Gastroesophageal sphincter (tissue), 4 donors: ENCODE data around the gene HERC5. TPM values are rescaled to one million over a fixed set of nuclear protein-coding genes. Genes with fewer than 3 reads are reported as not detected.

Experiments
- ATAC-seq: fragments of 150-250 bp; one replicate; pipeline ENCODE4 v1.9.1; 2016; ENCODE audit warnings: mild to moderate bottlenecking, moderate library complexity
- H3K27ac ChIP-seq, 4 donors: fragments of 200-600 bp; sonication (generic) in 3 of 4; 1 replicate in 3 of 4; 2 replicates in 1 of 4; pipeline ENCODE4 v1.5.1; 2016 to 2019
- H3K27me3 ChIP-seq: fragments of 200-600 bp; sonication (generic); one replicate; pipeline ENCODE4 v1.5.1; 2019
- H3K36me3 ChIP-seq, 2 donors: fragments of 200-600 bp; sonication (generic); one replicate each; pipeline ENCODE4 v1.5.1; 2019; ENCODE audit warnings: control low read depth in 1 of 2
- H3K4me1 ChIP-seq, 3 donors: fragments of 200-600 bp; sonication (generic); 1 replicate in 2 of 3; 2 replicates in 1 of 3; pipeline ENCODE4 v1.5.1; 2016 to 2019; ENCODE audit warnings: control low read depth in 2 of 3
- H3K4me3 ChIP-seq, 2 donors: fragments of 200-600 bp; sonication (generic); one replicate each; pipeline ENCODE4 v1.5.1; 2019; ENCODE audit warnings: mild to moderate bottlenecking in 1 of 2, moderate library complexity in 1 of 2
- H3K9me3 ChIP-seq, 3 donors: fragments of 200-600 bp; sonication (generic); one replicate each; pipeline ENCODE4 v1.5.1; 2017 to 2019; ENCODE audit warnings: control low read depth in 2 of 3
- EP300 ChIP-seq: sonication (generic); formaldehyde crosslinking; IDR thresholded peaks from one replicate; pipeline ENCODE4 v1.6.1; 2017; ENCODE audit warnings: antibody characterized with exemption, mild to moderate bottlenecking
- POLR2A ChIP-seq, 2 donors: fragments of 450-650 bp; IDR thresholded peaks; one replicate each; pipeline ENCODE4 v1.6.1; 2017; ENCODE audit warnings: antibody characterized with exemption in 2 of 2, mild to moderate bottlenecking in 2 of 2, moderate library complexity in 1 of 2
- POLR2AphosphoS5 ChIP-seq: sonication (generic); formaldehyde crosslinking; IDR thresholded peaks from one replicate; pipeline ENCODE4 v1.6.1; 2017; ENCODE audit warnings: antibody characterized with exemption
- WGBS, 2 donors: methylation state at CpG; one replicate each; pipeline ENCODE4 v1.1.5; 2018; ENCODE audit warnings: low coverage in 1 of 2; 5-methylcytosine and 5-hydroxymethylcytosine counted together
- total RNA-seq, 4 donors: library from RNA; depleted of rRNA; stranded (reverse); fragments of >200 nt; gene quantifications; one replicate each; pipeline ENCODE4 v1.1.0, GENCODE V29; 2016
- TF ChIP-seq, protein P1 (sequence below), 4 experiments: fragments of 200-600 bp in 2 of 4; fragments of 450-650 bp in 2 of 4; sonication (generic) in 1 of 4; IDR thresholded peaks; one replicate each; pipeline ENCODE4 v1.5.1; 2017 to 2019; ENCODE audit warnings: antibody characterized with exemption in 4 of 4, mild to moderate bottlenecking in 2 of 4, moderate library complexity in 2 of 4

The HERC5 gene
- total RNA-seq, 4 donors from 2014 or later = 2.2 to 5.9 (median 3.9) TPM

DNA sequence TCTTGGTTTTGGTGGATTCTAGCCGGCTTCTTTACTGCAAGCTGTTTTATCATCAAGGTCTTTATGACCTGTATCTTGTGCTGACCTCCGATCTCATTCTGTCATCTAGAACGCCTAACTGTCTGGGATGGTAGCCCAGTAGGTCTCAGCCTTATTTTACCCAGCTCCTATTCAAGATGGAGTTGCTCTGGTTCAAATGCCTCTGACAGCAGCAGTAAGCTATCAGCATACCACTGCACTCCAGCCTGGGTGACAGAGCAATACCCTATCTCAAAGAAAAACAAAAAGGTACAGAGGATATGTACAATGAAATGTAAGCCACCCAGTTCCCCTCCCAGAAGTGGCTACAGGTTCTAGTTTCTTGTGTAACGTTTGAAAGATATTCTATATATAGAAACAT lies 42.2 kb upstream of the HERC5 start:
- 75 to 82% methylated on average over 2 of the region's 4 CpGs for WGBS, 2 donors
- Histone ChIP-seq H3K36me3 (peaks cover 0 to 61% of the 10 kb centered on the region in 2 donors), H3K9me3 (no peaks in the 10 kb centered on the region), H3K27me3 (no peaks in the 10 kb centered on the region), H3K4me1 (no peaks in the 10 kb centered on the region), H3K4me3 (no peak overlapping the region), H3K27ac (no peak overlapping the region)
- TF ChIP-seq EP300 (no peak), POLR2A (IDR thresholded peaks at IDR 0.05) (no peak), POLR2AphosphoS5 (no peak)
- TF ChIP-seq, protein P1, sequence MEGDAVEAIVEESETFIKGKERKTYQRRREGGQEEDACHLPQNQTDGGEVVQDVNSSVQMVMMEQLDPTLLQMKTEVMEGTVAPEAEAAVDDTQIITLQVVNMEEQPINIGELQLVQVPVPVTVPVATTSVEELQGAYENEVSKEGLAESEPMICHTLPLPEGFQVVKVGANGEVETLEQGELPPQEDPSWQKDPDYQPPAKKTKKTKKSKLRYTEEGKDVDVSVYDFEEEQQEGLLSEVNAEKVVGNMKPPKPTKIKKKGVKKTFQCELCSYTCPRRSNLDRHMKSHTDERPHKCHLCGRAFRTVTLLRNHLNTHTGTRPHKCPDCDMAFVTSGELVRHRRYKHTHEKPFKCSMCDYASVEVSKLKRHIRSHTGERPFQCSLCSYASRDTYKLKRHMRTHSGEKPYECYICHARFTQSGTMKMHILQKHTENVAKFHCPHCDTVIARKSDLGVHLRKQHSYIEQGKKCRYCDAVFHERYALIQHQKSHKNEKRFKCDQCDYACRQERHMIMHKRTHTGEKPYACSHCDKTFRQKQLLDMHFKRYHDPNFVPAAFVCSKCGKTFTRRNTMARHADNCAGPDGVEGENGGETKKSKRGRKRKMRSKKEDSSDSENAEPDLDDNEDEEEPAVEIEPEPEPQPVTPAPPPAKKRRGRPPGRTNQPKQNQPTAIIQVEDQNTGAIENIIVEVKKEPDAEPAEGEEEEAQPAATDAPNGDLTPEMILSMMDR (IDR thresholded peaks at IDR 0.05) = no peak
- no peak for ATAC-seq

DNA sequence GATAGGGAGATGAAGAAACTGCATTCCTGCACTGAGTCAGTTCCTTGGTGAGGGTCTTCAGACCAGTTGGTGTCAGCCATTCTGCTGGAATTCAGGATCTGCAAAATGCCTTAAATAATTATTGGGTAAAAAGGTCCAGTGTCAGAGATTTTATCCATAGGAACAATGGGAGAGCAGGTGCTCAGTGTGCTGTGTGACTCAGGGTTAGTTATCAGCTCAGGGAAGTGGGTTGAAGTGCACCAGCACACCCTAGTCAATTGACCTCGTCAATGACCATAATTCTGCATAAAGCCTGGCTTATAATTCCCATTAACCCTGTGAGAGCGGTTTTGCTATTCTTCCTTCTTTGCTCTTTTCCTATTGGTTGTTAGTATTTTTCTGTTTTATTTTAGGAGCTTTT lies 40.9 kb upstream of the HERC5 start:
- Histone ChIP-seq H3K9me3 (no peaks in the 10 kb centered on the region), H3K36me3 (peaks cover 0 to 51% of the 10 kb centered on the region in 2 donors), H3K27me3 (no peaks in the 10 kb centered on the region), H3K4me3 (no peak overlapping the region), H3K27ac (no peak overlapping the region), H3K4me1 (no peaks in the 10 kb centered on the region)
- TF ChIP-seq POLR2A (IDR thresholded peaks at IDR 0.05) = no peak
- TF ChIP-seq POLR2AphosphoS5 = no peak
- TF ChIP-seq, protein P1 (IDR thresholded peaks at IDR 0.05) = no peak
- no peak for TF ChIP-seq EP300
- WGBS, 2 donors = 90 to 91% methylated on average over 2 of the region's 2 CpGs
- ATAC-seq = no peak

DNA sequence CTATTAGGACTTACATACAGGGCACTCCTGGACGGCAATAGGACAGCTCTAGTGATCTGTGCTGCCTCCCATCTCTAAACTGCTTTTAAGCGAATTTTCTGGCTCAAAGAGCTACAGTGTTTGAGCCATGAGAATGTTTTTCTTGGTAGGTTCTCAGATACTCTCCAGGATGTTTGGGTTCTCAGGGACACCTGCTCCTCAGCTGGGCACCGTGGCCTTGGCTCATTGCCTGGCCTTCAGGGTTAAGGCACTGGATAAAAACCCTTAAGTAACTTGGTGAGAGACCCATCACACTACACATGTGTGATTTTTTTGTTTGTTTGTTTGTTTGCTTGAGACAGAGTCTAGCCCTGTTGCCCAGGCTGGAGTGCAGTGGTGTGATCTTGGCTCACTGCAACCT lies 38.5 kb upstream of the HERC5 start:
- 72 to 100% methylated on average over 1 to 3 of the region's 3 CpGs for WGBS, 2 donors
- H3K36me3 ChIP-seq = peaks cover 0 to 30% of the 10 kb centered on the region in 2 donors
- ATAC-seq = no peak
- no peaks in the 10 kb centered on the region for H3K4me1 ChIP-seq
- H3K4me3 ChIP-seq = no peak overlapping the region
- H3K27ac ChIP-seq = no peak overlapping the region
- TF ChIP-seq POLR2A (IDR thresholded peaks at IDR 0.05) (no peak), POLR2AphosphoS5 (no peak), EP300 (no peak)
- TF ChIP-seq, protein P1 (IDR thresholded peaks at IDR 0.05) = no peak
- H3K9me3 ChIP-seq = no peaks in the 10 kb centered on the region
- H3K27me3 ChIP-seq = no peaks in the 10 kb centered on the region

DNA sequence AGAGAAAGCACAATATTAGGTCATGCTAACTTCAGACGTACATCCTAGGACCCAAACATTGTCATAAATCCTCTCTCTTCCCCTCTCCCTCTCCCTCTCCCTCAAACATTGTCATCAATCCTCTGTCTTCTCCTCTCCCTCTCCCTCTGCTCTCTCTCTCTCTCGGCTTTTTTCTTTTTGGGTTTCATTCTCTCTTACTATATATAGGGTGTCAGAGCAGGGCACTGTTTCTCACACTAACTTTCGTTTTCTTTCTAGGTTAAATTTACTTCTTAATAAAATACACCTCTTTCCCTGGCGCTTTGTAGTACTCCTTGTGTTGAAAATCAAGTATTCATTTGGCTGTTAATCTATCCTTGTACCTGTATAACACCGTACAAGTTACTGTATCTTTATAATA lies 37.0 kb upstream of the HERC5 start:
- no peaks in the 10 kb centered on the region for H3K9me3 ChIP-seq
- ATAC-seq = no peak
- no peak overlapping the region for H3K4me3 ChIP-seq
- peaks cover 0 to 15% of the 10 kb centered on the region in 2 donors for H3K36me3 ChIP-seq
- H3K4me1 ChIP-seq = no peaks in the 10 kb centered on the region
- TF ChIP-seq POLR2A (IDR thresholded peaks at IDR 0.05) (no peak), POLR2AphosphoS5 (no peak), EP300 (no peak)
- TF ChIP-seq, protein P1 (IDR thresholded peaks at IDR 0.05) = no peak
- no peak overlapping the region for H3K27ac ChIP-seq
- H3K27me3 ChIP-seq = no peaks in the 10 kb centered on the region
- 42 to 51% methylated on average over 5 of the region's 5 CpGs for WGBS, 2 donors

DNA sequence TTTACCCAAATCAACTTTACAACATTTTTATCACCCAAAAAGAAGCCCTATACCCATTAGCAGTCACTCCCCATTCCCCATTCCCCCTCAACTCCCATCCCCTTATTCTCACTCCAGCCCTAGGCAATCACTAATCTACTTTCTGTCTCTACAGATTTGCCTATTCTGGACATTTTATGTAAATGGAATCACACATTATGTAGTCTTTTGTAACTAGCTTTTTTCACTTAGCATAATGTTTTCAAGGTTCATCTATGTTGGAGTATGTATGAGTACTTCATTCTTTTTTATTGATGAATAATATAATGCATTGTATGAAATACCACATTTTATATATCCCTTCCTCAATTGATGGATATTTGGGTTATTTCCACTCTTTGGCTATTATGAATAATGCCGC lies 36.1 kb upstream of the HERC5 start:
- no peak for ATAC-seq
- H3K4me3 ChIP-seq = no peak overlapping the region
- no peak overlapping the region for H3K27ac ChIP-seq
- TF ChIP-seq, protein P1 (IDR thresholded peaks at IDR 0.05) = no peak
- no peak for TF ChIP-seq POLR2AphosphoS5
- no peak for TF ChIP-seq EP300
- TF ChIP-seq POLR2A (IDR thresholded peaks at IDR 0.05) = no peak
- no peaks in the 10 kb centered on the region for H3K27me3 ChIP-seq
- 86 to 100% methylated on average over 1 of the region's 1 CpG for WGBS, 2 donors
- no peaks in the 10 kb centered on the region for H3K9me3 ChIP-seq
- peaks cover 0 to 15% of the 10 kb centered on the region in 2 donors for H3K36me3 ChIP-seq
- H3K4me1 ChIP-seq = no peaks in the 10 kb centered on the region
